Activated T-cell treated with anti-CD3 and anti-CD28 coated beads for 1 hour (primary cell): ENCODE data around the gene LIPK.

ENCODE experiments used
- DNase-seq: peaks from one replicate; pipeline ENCODE4 v3.0.0-alpha.2; 2020; ENCODE audit warnings: low read depth

The LIPK gene

DNA sequence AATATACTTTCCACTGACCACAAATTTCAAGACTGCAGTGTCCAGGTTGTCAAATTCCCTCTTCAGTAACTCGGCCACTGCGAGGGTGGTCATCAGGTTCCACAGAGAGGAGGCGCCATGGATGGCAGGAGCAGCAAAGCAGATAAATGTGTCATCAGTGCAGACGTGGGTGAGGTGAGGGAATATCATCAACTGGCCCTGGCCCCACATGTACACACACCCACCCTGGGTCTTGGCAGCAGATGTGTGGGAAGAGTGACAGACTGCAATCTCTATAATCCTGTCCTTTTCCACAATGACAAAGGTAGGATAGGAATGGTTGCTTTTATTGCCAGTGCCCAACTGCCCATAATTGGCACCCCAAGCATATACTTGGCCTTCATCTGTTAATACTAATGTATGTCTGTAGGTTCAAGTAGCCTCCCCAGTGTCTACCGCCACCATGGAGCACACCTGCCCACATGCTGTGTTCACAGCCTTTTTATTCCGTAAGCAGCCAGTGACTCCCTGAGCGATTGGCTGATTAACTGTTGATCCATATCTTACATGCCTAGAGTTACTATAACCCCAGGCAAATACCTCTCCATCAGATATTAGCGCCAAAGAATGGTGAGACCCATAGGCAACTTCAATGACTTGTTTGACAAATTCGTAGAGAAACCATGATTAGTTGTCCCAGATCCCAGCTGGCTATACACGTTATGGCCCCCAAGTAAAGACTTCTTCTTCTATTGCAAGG lies 80.2 kb downstream of the LIPK start:
- DNase-seq, result no peak

DNA sequence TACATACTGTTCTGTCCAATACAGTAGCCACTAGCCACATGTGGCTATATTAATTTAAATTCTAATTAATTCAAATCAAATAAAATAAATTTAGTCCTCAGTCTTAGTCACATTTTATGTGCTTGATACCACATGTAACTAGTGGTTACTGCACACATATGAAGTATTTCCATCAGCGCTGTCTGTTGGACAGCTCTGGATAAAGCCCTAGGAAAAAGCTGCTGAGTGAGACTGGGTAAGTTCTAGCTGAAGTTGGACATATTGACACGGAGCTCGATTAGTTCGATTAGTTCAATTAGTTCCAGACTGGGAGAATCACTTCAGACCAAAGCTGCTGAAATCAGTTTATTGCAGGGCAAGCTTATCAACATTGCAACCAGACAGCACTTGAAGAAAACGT lies 81.4 kb downstream of the LIPK start:
- no peak for DNase-seq

DNA sequence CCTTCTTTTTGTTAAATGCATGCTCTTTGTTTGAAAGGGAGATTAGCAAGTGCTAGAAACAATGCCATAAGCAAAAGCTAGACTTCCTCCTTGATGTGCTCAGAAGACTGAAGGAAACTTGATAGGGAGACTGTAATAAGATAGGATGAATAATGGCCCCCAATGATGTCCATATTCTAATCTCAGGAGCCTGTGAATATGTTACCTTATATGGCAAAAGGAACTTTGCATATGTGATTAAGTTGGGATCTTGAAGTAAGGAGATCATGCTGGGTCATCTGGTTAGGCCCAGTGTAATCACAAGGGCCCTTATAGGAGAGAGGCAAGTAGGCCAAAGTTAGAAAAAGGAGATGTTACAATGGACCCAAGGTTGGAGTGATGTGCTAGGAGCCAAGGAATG lies 82.9 kb downstream of the LIPK start:
- DNase-seq, result no peak

- no peak for DNase-seq
Measured at GRCh38 chr10:88791924-88792323, 85.9 kb downstream of the LIPK start.

GRCh38 chr10:88792661-88793060 lies 86.6 kb downstream of the LIPK start:
- DNase-seq, result no peak

DNA sequence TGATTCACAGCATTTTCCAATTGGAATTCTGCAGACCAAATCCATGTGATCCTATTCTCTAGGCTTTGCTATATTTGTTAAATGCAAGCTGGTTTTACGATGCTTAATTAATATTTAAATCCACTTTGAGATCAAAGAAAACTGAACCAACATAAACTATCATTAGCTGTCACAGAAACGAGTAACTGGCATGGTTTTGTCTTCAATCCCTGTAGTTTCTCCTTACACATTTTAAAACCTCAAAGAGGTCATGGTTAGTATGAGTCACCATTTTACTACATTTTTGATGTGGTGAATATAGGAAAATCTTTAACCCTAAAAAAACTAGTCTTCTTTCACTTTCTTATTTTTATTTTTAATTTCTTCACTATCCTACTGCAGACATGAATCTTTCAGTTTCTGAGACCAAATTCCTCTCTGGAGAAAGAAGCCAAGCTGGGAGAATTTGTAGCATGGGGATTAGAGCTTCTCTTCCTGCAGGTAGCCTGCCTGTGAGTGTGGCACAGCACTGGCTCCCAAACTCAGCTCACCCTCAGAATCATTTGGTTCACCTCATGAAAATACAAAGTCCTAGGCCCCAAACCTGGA lies 87.8 kb downstream of the LIPK start:
- DNase-seq, result no peak

DNA sequence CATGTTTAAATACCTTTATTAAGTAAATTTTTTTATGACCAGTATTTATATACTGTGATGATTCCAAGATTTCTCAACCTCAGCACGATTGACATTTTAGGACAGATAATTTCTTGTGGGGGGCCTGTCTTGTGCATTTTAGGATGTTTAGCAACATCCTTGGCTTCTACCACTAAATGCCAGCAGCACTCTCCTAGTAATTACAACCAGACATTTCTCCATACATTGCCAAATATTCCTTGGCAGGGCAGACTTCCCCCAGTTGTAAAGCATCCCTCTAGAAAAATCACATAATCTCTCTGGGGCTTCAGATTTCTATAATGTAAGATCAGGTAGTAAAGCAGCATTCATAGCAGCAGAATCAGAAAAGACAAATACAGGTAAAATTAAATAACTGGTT lies 88.7 kb downstream of the LIPK start:
- no peak for DNase-seq

- DNase-seq, result no peak
Measured at GRCh38 chr10:88800152-88801125, 94.4 kb downstream of the LIPK start.
